SKM-1 (cell line): ENCODE results near the gene ARHGEF2.
"Not testable (repeated sequence)": the region's sequence is repeated elsewhere in the genome, so short reads cannot be mapped to it uniquely, and the experiment has no call there.

Experiments used
- DNase-seq: peaks from one replicate; lab custom pipeline; 2025; ENCODE audit not compliant: unreplicated experiment; lab: John Stamatoyannopoulos, UW

The ARHGEF2 gene

DNA sequence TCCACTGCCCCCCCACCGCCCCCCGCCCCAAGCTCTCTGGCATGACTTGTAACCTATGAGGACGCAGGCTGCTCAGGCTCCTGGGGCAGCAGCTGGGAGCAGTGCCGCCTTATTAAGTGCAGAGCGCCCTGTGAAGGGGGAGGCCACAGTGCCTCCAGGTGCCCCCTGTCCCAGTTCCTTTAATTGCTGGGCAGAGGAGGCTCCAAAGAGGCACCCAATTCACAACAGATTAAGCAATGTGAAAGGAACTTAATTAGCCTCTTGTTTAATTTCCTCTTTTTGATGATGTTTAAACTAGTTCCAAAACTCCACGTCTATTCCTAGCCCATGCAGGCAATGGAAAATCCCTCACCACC lies 33.9 kb downstream of the ARHGEF2 start:
- peak; percentile 36 for DNase-seq

DNA sequence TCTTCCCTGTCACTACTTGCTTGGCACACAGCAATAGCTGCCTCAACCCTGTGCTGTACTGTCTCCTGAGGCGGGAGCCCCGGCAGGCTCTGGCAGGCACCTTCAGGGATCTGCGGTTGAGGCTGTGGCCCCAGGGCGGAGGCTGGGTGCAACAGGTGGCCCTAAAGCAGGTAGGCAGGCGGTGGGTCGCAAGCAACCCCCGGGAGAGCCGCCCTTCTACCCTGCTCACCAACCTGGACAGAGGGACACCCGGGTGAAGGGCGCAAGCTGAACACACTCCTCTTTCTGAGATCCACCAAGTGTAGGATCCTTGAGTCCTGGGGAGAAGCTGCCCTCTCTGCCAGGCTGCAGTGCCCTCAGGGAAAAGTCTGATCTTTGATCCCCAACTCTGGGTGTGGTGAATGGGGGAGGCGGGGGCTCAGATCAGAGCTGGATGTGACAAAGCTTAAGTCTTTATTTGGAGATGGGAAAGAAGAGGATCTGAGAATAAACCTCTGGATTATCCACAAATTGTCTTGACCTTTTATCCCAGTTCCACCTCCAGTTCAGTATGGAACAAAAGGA lies 35.7 kb downstream of the ARHGEF2 start:
- DNase-seq, result no peak

DNA sequence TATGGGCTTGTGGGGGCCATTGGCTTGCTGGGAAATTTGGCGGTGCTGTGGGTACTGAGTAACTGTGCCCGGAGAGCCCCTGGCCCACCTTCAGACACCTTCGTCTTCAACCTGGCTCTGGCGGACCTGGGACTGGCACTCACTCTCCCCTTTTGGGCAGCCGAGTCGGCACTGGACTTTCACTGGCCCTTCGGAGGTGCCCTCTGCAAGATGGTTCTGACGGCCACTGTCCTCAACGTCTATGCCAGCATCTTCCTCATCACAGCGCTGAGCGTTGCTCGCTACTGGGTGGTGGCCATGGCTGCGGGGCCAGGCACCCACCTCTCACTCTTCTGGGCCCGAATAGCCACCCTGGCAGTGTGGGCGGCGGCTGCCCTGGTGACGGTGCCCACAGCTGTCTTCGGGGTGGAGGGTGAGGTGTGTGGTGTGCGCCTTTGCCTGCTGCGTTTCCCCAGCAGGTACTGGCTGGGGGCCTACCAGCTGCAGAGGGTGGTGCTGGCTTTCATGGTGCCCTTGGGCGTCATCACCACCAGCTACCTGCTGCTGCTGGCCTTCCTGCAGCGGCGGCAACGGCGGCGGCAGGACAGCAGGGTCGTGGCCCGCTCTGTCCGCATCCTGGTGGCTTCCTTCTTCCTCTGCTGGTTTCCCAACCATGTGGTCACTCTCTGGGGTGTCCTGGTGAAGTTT lies 36.4 kb downstream of the ARHGEF2 start:
- DNase-seq, result no peak

DNA sequence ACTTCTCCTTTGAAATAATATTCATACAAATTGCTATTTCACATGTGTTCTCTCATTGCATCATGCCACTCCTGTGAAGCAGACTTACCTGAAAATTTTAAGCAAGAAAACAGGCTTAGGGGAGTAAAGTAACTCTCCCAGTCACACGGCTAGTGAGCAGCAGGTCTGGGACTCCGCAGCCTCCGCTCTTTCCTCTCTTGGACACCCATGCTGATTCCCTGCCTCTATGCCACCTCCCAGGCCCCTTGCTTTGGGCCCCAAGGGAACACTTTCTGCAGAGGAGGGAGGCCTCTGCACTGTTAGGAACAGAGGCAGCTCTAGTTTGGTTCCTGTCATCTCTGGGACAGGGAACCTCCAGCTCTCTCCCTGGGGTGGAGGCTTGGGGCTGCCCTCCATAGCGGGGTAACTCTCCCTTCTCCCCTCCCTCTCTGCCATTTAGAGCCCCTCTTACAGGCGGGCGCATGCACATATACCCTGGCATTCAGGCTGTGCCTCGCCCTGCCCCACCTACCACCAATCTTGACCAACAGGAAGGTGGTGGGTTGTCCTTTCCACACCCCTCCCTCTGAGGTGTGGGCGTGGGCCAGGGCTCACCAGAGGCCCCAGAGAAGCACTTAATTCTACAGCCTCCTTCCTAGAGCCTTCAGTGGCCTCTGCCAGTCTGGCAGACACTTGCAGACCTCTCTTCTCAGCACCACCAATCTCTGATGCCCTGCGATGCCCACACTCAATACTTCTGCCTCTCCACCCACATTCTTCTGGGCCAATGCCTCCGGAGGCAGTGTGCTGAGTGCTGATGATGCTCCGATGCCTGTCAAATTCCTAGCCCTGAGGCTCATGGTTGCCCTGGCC lies 37.1 kb downstream of the ARHGEF2 start, which contains the start of gene RXFP4:
Gene RXFP4 (plus strand): TSS at position 646 of the 852 bp plus-strand sequence. CDS start 72 bp downstream, at position 718.
- DNase-seq, result peak; percentile 85

DNA sequence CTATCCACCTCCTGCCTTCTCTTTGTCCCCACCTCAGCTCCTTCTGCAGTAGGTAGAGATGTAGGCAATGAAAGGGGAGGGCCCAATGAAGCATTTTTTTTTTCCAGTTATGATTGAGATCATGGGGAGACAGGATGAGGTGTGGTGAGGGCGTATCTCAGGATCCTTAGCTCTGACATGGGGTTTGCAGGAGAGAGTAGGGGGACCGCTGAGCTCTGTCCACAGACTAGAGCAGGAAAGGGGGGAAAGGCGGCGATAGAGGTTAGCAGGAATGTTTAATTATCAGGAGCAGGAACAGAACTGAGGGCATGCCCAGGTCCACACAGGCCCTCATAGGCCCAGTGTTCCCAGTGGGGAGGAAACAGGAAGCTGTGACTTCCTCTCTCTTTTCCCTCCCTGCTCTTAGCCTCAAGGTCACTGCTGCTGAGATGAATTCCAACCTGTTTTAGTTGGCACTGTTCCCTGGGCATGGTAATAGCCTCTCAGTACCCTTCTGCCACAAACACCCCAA lies 37.8 kb downstream of the ARHGEF2 start:
- peak; percentile 85 for DNase-seq

DNA sequence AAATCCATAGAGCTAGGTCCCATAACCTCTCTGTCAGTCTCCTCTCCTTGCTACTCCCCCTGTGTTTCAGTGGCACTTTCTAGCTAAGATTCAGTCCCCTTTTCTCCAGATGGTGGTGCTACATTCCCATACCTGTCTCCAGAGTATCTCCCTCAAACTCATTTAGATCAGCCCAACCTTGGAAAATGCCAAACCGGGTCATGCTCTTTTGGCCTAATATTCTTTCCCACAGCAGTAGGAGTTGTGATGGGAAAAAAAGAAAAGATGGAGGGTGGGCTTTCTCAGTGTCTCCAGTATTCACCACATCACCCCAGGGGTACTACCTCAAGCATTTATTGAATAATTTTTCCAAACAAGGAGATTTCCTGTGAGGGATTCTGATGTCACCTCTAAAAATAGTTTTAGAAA lies 40.1 kb downstream of the ARHGEF2 start:
- DNase-seq, result peak; percentile 88

DNA sequence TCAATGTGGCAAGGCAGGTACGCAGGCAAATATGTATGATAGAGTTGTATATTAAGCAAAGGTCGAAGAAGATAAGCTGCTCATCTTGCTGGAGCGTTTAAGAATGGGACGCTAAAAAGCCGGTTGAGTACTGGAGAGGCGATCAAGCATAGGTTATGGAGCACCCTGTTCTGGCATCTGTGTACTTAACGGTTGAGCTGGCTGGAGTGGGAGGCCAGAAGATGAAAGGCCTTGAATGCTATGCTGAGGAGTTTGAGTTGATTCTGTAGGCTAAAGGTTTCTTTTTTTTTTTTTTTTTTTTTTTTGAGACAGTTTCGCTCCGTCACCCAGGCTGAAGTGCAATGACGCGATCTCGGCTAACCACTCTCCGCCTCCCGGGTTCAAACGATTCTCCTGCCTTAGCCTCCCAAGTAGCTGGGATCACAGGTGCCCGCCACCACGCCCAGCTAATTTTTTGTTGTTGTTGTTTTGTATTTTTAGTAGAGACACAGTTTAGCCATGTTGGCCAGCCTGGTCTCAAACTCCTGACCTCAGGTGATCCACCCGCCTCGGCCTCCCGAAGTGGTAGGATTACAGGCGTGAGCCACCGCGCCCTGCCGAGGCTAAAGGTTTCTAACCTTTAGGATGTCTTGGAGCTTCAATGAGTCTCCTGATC lies 43.3 kb downstream of the ARHGEF2 start:
- DNase-seq, result no peak

DNA sequence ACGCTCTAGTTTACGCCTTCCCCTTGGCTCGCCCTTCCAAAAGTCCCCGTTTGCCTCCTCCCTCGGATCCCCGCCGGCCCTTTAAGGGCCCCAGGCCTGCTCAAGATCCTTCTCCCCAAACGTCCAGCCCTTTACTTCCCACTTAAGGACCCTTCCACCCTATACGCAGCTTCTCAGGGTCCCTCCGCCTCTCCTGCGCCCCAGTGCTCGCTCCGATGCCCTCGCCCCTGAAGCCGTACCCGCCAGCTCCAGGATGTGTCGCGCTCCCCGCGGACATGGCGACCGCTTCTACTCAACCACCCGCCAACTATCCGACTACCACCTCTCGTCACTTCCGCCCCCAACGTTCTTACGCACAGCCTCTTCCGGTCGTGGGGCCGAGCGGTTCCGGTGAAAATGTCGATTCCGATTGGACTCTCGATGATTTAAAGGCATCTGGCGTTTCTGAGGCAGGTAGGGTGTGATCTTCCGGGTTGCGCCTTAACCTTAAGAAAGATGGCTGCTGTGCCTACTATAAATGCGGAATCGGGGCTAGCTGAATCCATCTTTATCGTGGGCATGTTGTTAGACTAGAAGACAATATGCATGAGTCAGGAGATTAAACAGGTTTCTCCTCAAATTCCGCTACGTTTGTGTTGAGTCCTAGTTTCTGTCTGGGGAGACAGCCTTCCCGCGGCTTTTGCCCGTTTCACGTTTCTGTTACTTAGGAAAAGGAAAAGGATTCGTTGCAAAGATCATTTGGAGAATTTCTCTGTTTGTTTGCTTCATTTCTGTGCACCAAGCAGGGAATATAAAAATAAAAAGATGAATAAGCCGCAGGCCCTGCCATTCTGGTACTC lies 44.0 kb downstream of the ARHGEF2 start, which contains the start of gene KHDC4:
Gene KHDC4 (minus strand): TSS at position 317 of the 839 bp plus-strand sequence. CDS start 40 bp downstream, at position 277.
- peak; percentile 100 for DNase-seq

DNA sequence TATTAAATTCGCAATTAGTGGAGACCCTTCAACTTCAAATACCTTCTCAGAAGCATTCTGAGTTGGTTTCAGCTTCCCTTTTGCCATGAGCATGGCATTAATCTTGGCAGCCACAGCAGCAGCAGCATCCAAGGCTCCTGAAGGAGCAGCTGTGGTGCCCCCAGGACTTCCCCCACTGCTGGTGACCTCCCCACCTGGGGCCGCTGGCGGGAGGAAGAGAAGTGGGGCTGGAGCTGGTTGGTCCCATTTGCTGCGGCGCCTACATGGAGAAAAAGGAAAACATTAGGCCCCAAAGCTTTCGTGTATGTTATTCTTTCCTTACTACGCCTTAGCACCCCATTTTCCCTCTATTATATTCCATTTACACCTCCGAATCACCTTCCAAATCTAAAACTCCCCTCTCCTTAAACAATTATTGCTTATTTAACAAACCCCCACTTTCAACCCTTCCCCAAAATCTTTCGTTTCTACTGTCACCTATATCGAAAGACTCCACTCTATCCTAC lies 44.7 kb downstream of the ARHGEF2 start:
- no peak for DNase-seq

DNA sequence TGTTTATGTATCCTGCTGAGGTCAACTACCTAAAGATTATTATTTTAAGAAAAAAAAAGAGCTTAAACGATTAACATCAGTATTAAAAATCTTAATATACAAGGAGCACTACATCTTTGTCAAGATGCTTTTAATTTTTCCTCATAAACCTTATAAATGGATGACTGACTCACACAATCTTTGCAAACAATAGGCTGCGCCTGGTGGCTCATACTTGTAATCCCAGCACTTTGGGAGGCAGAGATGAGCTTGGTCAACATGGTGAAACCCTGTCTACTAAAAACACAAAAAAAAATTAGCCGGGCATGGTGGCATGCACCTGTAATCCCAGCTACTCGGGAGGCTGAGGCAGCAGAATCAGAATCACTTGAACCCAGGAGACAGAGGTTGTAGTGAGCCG lies 45.9 kb downstream of the ARHGEF2 start:
- DNase-seq, result no peak

DNA sequence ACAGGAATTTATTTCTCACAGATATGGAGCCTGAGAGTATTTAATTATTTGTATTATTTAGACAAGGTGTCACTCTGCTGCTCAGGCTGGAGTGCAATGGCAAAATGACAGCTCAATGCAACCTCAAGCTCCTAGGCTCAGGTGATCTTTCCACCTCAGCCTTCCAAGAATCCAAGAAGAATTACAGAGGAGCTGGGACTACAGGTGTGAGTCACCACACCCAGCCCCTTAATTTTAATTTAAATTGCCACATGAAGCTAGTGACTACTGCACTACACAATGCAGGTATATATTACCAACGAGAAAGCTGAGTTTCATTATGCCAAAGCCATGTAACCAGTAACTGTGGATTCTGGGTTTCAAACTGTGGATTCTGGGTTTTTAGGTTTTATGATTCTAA lies 46.3 kb downstream of the ARHGEF2 start:
- no peak for DNase-seq

DNA sequence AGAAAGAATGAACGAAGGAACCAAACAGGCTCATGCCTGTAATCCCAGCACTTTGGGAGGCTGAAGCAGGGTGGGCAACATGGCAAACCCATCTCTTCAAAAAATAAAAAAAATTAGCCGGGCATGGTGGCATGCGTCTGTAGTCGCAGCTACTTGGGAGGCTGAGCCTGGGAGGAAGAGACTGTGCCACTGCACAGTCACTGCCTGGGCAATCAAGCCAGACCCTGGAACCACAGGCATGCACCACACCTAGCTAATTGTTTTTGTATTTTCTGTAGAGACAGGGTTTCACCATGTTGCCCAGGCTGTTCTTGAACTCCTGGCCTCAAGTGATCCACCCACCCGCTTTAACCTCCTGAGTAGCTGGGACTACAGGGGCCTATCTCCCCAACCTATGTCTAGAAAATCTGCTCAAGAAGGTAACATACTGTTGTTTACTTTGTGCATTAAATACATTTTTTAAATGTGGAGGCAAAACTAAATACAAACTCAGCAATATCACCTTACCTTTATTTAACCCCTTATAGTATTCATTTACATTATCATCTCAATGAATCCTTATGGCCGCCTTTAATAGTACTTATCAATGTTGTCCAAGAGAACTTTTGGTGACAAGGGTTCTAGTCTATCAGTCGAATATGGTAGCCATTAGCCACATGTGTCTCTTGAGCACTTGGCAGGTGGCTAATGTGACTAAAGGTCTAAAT lies 46.9 kb downstream of the ARHGEF2 start:
- DNase-seq, result no peak

DNA sequence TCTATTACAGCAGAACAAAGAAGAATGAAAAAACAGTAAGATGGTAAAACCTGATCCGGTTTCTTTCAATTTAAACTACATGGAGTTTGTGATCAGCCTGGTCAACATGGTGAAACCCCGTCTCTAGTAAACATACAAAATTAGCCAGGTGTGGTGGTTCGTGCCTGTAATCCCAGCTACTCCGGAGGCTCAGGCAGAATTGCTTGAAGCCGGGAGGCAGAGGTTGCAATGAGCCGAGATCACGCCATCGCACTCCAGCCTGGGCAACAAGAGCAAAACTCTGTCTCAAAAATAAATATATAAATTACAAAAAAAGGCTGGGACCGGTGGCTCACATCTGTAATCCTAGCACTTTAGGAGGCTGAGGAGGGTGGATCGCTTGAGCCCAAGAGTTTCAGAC lies 47.6 kb downstream of the ARHGEF2 start:
- DNase-seq, result not testable (repeated sequence)

DNA sequence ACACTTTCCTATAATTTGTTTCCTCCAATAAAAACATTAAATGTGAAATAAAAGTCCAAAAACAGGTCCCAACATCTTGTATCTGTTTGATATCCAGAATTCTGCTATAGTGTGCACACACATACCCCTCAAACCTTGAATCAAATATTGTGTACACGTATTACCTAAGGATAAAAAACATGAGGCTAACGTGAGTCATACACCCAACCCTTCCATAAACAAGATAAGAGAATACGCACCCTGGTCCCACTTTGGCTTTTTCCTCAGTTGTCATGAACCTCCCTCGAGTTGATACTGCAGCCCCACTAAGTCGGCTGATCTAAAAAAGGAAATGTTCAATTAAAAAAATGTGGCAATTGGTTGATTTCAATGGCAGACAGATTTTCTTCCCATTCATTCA lies 49.3 kb downstream of the ARHGEF2 start:
- DNase-seq, result no peak

DNA sequence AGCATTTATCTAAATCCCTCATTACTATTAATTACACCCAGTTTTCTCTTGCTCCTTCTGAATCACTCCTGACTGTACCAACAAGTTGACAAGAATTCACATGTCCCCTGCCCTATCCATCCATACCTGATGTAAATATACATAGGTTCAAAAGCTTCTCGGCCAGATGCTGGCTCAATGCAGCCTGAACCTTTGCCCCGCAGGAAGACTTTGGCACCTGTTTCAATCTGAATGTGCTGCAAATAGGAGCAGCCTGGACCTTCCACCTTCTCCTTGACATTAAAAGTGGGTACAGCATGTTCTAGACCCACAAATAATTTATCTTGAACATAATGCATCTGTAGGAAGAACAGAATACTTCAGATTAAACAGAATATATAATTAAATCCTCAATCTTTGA lies 52.8 kb downstream of the ARHGEF2 start:
- DNase-seq, result no peak

DNA sequence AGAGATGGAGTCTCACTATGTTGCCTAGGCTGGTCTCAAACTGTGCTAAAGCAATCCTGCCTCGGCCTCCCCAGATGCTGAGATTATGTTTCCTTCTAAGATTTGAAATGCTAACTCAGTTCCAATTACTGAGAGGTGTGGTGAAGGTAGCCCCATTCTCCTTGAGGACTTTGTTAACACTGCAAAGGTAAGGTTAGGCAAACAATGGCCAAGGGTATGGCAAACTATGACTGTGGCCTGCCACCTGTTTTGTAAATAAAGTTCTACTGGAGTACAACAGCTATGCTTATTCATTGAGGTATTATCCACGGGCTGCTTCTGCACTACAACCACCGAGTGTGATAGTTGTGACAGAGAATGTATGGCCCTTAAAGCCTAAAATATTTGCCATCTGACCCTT lies 57.6 kb downstream of the ARHGEF2 start:
- DNase-seq, result no peak

DNA sequence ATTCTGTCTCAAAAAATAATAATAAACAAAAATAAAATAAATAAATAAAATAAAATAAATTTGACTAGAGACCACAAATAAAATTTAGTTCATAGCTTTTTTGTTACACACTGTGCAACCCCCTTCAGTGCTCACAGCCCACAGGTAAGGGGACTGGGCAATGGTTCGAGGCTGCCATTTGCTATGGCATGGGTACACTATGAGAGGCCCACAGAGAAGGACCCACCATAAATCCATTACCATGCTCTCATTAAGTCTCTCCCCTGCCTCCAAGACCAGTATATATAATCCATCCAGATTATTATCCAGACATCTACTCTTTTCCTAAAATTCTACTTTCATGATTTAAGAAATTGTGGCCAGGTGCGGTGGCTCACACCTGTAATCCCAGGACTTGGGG lies 58.5 kb downstream of the ARHGEF2 start:
- no peak for DNase-seq

DNA sequence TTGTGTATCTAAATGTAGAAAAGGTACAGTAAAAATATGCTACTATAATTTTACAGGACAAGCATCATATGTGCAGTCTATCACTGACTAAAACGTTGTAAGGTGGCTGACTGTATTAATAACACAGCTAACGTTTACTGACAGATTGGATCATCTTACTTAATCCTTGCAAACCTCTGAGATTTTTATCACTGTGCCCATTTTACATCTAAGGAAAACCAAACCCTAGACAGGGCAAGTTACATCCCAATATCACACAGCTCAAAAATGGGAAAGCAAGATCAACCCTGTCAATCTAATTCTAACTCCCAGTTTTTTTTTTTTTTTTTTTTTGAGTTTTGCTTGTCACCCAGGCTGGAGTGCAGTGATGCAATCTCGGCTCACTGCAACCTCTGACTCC lies 59.7 kb downstream of the ARHGEF2 start:
- no peak for DNase-seq

DNA sequence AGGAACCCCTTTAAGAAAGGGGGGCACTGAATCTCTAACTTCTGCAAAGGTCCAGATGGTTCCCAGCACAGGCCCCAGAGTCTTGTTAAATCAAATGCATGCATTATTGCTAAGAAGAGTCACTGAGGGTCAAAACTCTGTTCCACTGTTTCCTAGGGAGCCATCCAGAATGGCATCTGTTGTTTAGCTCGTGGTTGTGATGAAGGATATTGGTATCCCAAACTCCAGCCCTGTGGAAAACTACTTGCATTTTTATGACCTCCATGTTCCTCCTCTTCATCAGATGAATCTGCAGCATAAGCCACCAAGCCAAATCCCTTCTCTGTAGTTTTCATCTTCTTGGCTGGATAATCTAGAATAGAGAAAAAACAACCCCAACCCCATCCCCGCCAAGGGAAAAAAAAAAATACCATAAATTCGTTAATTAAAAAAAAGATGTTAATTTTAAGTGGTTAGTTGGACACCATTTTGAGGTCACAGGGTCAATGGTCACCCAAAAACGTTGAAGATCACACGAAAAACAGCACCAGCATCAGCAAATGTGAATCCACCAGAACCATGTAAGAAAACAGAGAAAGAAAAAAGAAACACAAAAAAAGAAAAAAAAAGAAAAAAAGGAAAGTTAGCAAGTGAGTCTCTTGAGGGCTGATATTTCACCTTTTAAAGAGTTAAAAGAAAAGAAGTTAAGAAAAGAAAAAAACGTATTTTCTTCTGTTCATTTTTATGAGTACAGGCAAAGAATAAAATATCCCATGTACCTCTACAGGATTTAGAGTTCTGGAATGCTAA lies 64.2 kb downstream of the ARHGEF2 start:
- no peak for DNase-seq
